ENCODE data around the gene HBA2. TPM values are rescaled to one million over a fixed set of nuclear protein-coding genes. Genes with fewer than 3 reads are reported as not detected.
"Not testable (repeated sequence)": the region's sequence is repeated elsewhere in the genome, so short reads cannot be mapped to it uniquely, and the experiment has no call there.

HBA2 gene
- total RNA-seq, 1 experiment from 2014 or later: not detected

DNA sequence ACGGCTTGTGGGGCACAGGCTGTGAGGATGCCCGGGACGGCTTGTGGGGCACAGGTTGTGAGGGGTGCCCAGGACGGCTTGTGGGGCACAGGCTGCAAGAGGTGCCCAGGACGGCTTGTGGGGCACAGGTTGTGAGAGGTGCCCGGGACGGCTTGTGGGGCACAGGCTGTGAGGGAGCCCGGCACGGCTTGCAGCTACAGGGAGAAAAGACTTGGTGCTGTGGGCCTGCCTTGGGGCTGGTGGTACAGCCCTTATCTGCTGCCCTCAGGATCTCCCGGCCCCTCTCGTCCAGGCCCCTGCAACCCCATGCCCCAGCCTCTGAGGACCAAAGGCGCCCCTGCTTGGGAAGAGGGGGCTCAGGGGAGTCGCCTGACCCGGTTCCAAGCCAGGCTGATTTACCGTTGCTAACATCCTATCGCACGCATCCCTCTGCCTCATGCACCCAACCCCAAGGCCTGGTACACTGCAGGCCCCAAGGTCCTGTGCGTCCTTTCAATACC, 11.9 kb upstream of the HBA2 start:
- CTCF ChIA-PET: no interaction called here

GRCh38 chr16:162271-162991, 10.2 kb upstream of the HBA2 start:
- no peaks in the 10 kb centered on the region for H3K36me3 Mint-ChIP-seq (ENCODE audit: insufficient read depth, unreplicated experiment)
- TF ChIP-seq, protein P1, sequence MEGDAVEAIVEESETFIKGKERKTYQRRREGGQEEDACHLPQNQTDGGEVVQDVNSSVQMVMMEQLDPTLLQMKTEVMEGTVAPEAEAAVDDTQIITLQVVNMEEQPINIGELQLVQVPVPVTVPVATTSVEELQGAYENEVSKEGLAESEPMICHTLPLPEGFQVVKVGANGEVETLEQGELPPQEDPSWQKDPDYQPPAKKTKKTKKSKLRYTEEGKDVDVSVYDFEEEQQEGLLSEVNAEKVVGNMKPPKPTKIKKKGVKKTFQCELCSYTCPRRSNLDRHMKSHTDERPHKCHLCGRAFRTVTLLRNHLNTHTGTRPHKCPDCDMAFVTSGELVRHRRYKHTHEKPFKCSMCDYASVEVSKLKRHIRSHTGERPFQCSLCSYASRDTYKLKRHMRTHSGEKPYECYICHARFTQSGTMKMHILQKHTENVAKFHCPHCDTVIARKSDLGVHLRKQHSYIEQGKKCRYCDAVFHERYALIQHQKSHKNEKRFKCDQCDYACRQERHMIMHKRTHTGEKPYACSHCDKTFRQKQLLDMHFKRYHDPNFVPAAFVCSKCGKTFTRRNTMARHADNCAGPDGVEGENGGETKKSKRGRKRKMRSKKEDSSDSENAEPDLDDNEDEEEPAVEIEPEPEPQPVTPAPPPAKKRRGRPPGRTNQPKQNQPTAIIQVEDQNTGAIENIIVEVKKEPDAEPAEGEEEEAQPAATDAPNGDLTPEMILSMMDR (IDR thresholded peaks at IDR 0.05; ENCODE audit: unreplicated experiment): no peak
- DNase-seq: no peak
- CTCF ChIA-PET: no interaction called here
- no peak overlapping the region for H3K4me3 Mint-ChIP-seq (ENCODE audit: low read depth, unreplicated experiment)
- H3K9me3 Mint-ChIP-seq (ENCODE audit: low read depth, unreplicated experiment): no peaks in the 10 kb centered on the region
- H3K27ac Mint-ChIP-seq (ENCODE audit: unreplicated experiment): no peak overlapping the region
- no TSS peak for BruUV-seq (replicated peaks)
- peaks cover 75% of the 10 kb centered on the region for H3K27me3 Mint-ChIP-seq (ENCODE audit: unreplicated experiment)
- no peaks in the 10 kb centered on the region for H3K4me1 Mint-ChIP-seq (ENCODE audit: low read depth, unreplicated experiment)
- intact Hi-C loops (cut with micrococcal nuclease; ENCODE audit: unreplicated experiment): no loop called here

More for the DNA sequence above, 11.9 kb upstream of the HBA2 start:
- Mint-ChIP-seq H3K4me1 (ENCODE audit: low read depth, unreplicated experiment) (no peaks in the 10 kb centered on the region), H3K27me3 (ENCODE audit: unreplicated experiment) (peaks cover 64% of the 10 kb centered on the region), H3K27ac (ENCODE audit: unreplicated experiment) (no peak overlapping the region), H3K36me3 (ENCODE audit: insufficient read depth, unreplicated experiment) (no peaks in the 10 kb centered on the region), H3K9me3 (ENCODE audit: low read depth, unreplicated experiment) (no peaks in the 10 kb centered on the region), H3K4me3 (ENCODE audit: low read depth, unreplicated experiment) (no peak overlapping the region)
- no peak for DNase-seq
- intact Hi-C loops (cut with micrococcal nuclease; ENCODE audit: unreplicated experiment): no loop called here
- no TSS peak for BruUV-seq (replicated peaks)
- TF ChIP-seq, protein P1 (IDR thresholded peaks at IDR 0.05; ENCODE audit: unreplicated experiment): no peak

GRCh38 chr16:163139-163538, 9.5 kb upstream of the HBA2 start:
- DNase-seq; intact Hi-C loops (cut with micrococcal nuclease; ENCODE audit: unreplicated experiment); H3K27ac Mint-ChIP-seq (ENCODE audit: unreplicated experiment); H3K9me3 Mint-ChIP-seq (ENCODE audit: low read depth, unreplicated experiment); BruUV-seq (replicated peaks); CTCF ChIA-PET; H3K4me3 Mint-ChIP-seq (ENCODE audit: low read depth, unreplicated experiment); H3K4me1 Mint-ChIP-seq (ENCODE audit: low read depth, unreplicated experiment); H3K36me3 Mint-ChIP-seq (ENCODE audit: insufficient read depth, unreplicated experiment): not testable (repeated sequence)
- H3K27me3 Mint-ChIP-seq (ENCODE audit: unreplicated experiment): peaks cover 70% of the 10 kb centered on the region

- BruUV-seq (replicated peaks); H3K4me3 Mint-ChIP-seq (ENCODE audit: low read depth, unreplicated experiment); DNase-seq; CTCF ChIA-PET; H3K36me3 Mint-ChIP-seq (ENCODE audit: insufficient read depth, unreplicated experiment); H3K4me1 Mint-ChIP-seq (ENCODE audit: low read depth, unreplicated experiment); intact Hi-C loops (cut with micrococcal nuclease; ENCODE audit: unreplicated experiment); H3K27ac Mint-ChIP-seq (ENCODE audit: unreplicated experiment); H3K9me3 Mint-ChIP-seq (ENCODE audit: low read depth, unreplicated experiment): not testable (repeated sequence)
- peaks cover 70% of the 10 kb centered on the region for H3K27me3 Mint-ChIP-seq (ENCODE audit: unreplicated experiment)
These were observed 9.0 kb upstream of the HBA2 start for GRCh38 chr16:163696-164095.

GRCh38 chr16:164134-164823, 8.4 kb upstream of the HBA2 start:
- Mint-ChIP-seq H3K36me3 (ENCODE audit: insufficient read depth, unreplicated experiment) (peaks cover 11% of the 10 kb centered on the region), H3K4me1 (ENCODE audit: low read depth, unreplicated experiment) (peaks cover 11% of the 10 kb centered on the region), H3K27me3 (ENCODE audit: unreplicated experiment) (peaks cover 70% of the 10 kb centered on the region)
- H3K9me3 Mint-ChIP-seq (ENCODE audit: low read depth, unreplicated experiment); H3K4me3 Mint-ChIP-seq (ENCODE audit: low read depth, unreplicated experiment); BruUV-seq (replicated peaks); CTCF ChIA-PET; intact Hi-C loops (cut with micrococcal nuclease; ENCODE audit: unreplicated experiment); H3K27ac Mint-ChIP-seq (ENCODE audit: unreplicated experiment); DNase-seq: not testable (repeated sequence)

All from Calu3 (cell line).